ENCODE measurements around the gene SPINK5.

The SPINK5 gene

GRCh38 chr5:148075529-148075928, 11.7 kb downstream of the SPINK5 start:
- DNase-seq, result no peak
- TF ChIP-seq POLR2A (IDR thresholded peaks at IDR 0.05; ENCODE audit: low read length), result no peak
- TF ChIP-seq GATA1 (IDR thresholded peaks at IDR 0.05; ENCODE audit: low read depth, low read length), result no peak

GRCh38 chr5:148083203-148083602, 19.4 kb downstream of the SPINK5 start:
- DNase-seq, result no peak
- TF ChIP-seq GATA1 (IDR thresholded peaks at IDR 0.05; ENCODE audit: low read depth, low read length) (no peak), POLR2A (IDR thresholded peaks at IDR 0.05; ENCODE audit: low read length) (no peak)

- TF ChIP-seq POLR2A (IDR thresholded peaks at IDR 0.05; ENCODE audit: low read length), result no peak
- TF ChIP-seq GATA1 (IDR thresholded peaks at IDR 0.05; ENCODE audit: low read depth, low read length), result no peak
- DNase-seq, result peak; percentile 1 to 53
Observed at GRCh38 chr5:148084269-148084668, 20.5 kb downstream of the SPINK5 start.

- TF ChIP-seq POLR2A (IDR thresholded peaks at IDR 0.05; ENCODE audit: low read length) (no peak), GATA1 (IDR thresholded peaks at IDR 0.05; ENCODE audit: low read depth, low read length) (no peak)
- DNase-seq, result no peak
Observed at GRCh38 chr5:148085310-148085709, 21.5 kb downstream of the SPINK5 start.

- DNase-seq, result no peak
- TF ChIP-seq POLR2A (IDR thresholded peaks at IDR 0.05; ENCODE audit: low read length) (no peak), GATA1 (IDR thresholded peaks at IDR 0.05; ENCODE audit: low read depth, low read length) (no peak)
Observed at GRCh38 chr5:148085977-148086705, 22.4 kb downstream of the SPINK5 start.

GRCh38 chr5:148090146-148090772, 26.5 kb downstream of the SPINK5 start:
- DNase-seq, result no peak
- TF ChIP-seq POLR2A (IDR thresholded peaks at IDR 0.05; ENCODE audit: low read length) (no peak), GATA1 (IDR thresholded peaks at IDR 0.05; ENCODE audit: low read depth, low read length) (no peak)

- no peak for DNase-seq
- TF ChIP-seq GATA1 (IDR thresholded peaks at IDR 0.05; ENCODE audit: low read depth, low read length), result no peak
- no peak for TF ChIP-seq POLR2A (IDR thresholded peaks at IDR 0.05; ENCODE audit: low read length)
Observed at GRCh38 chr5:148090773-148091250, 27.0 kb downstream of the SPINK5 start.

GRCh38 chr5:148091991-148092964, 28.5 kb downstream of the SPINK5 start:
- no peak for DNase-seq
- TF ChIP-seq GATA1 (IDR thresholded peaks at IDR 0.05; ENCODE audit: low read depth, low read length) (no peak), POLR2A (IDR thresholded peaks at IDR 0.05; ENCODE audit: low read length) (no peak)

GRCh38 chr5:148094336-148094735, 30.6 kb downstream of the SPINK5 start:
- TF ChIP-seq POLR2A (IDR thresholded peaks at IDR 0.05; ENCODE audit: low read length) (no peak), GATA1 (IDR thresholded peaks at IDR 0.05; ENCODE audit: low read depth, low read length) (no peak)
- DNase-seq, result no peak

GRCh38 chr5:148104226-148104625, 40.4 kb downstream of the SPINK5 start:
- DNase-seq, result no peak
- TF ChIP-seq POLR2A (IDR thresholded peaks at IDR 0.05; ENCODE audit: low read length) (no peak), GATA1 (IDR thresholded peaks at IDR 0.05; ENCODE audit: low read depth, low read length) (no peak)

- no peak for DNase-seq
- no peak for TF ChIP-seq POLR2A (IDR thresholded peaks at IDR 0.05; ENCODE audit: low read length)
- TF ChIP-seq GATA1 (IDR thresholded peaks at IDR 0.05; ENCODE audit: low read depth, low read length), result no peak
Observed at GRCh38 chr5:148107608-148108007, 43.8 kb downstream of the SPINK5 start.

GRCh38 chr5:148113243-148113642, 49.5 kb downstream of the SPINK5 start:
- no peak for TF ChIP-seq POLR2A (IDR thresholded peaks at IDR 0.05; ENCODE audit: low read length)
- no peak for TF ChIP-seq GATA1 (IDR thresholded peaks at IDR 0.05; ENCODE audit: low read depth, low read length)
- no peak for DNase-seq

- no peak for DNase-seq
- TF ChIP-seq GATA1 (IDR thresholded peaks at IDR 0.05; ENCODE audit: low read depth, low read length) (no peak), POLR2A (IDR thresholded peaks at IDR 0.05; ENCODE audit: low read length) (no peak)
Observed at GRCh38 chr5:148120317-148120716, 56.5 kb downstream of the SPINK5 start.

GRCh38 chr5:148125641-148126040, 61.9 kb downstream of the SPINK5 start:
- DNase-seq, result no peak

More at GRCh38 chr5:148125641-148126040, 61.9 kb downstream of the SPINK5 start:
- TF ChIP-seq GATA1 (IDR thresholded peaks at IDR 0.05; ENCODE audit: low read depth, low read length), result no peak
- TF ChIP-seq POLR2A (IDR thresholded peaks at IDR 0.05; ENCODE audit: low read length), result no peak

All from erythroblast (primary cell).